Measurements from ENCODE around the gene FAM110A. TPM values are rescaled to one million over a fixed set of nuclear protein-coding genes. Genes with fewer than 3 reads are reported as not detected.
"Not testable (repeated sequence)": the region's sequence is repeated elsewhere in the genome, so short reads cannot be mapped to it uniquely, and the experiment has no call there.

FAM110A gene
- total RNA-seq, 1 donor from 2014 or later, result 2.9 TPM

DNA sequence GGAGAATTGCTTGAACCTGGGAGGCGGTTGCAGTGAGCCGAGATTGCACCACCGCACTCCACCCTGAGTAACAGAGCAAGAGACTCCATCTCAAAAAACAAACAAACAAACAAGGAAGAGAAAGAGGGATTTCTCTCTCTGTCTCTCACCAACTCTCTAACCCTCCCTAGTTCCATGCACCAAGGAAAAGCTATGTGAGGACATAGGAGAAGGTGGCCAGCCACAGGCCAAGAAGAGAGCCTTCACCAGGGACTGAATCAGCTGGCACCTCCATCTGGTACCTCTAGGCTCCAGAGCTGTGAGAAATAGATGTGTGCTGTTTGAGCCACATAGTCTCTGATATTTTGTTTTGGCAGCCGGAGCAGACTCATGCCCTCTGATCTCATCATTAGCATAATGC lies 9.0 kb upstream of the FAM110A start:
- DNase-seq, result no peak

DNA sequence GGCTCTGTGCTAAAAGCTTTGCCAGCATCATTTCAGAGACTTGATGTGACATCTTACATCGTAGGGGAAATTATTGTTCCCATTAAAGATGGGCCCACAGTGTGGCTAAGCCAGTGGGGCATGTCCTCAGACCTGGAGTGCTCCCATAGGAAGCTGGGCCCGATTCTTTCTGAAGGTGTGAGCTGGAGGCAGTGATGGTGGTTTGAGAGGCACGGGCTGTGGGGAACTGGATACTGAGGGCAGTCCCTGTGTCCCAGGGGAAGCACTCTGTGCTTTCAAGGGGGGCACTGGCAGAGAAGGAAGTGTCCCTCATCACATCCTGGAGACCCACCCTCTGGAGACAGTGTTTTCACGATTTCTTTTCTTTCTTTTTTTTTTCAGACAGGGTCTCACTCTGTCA lies 8.6 kb upstream of the FAM110A start:
- DNase-seq, result no peak

DNA sequence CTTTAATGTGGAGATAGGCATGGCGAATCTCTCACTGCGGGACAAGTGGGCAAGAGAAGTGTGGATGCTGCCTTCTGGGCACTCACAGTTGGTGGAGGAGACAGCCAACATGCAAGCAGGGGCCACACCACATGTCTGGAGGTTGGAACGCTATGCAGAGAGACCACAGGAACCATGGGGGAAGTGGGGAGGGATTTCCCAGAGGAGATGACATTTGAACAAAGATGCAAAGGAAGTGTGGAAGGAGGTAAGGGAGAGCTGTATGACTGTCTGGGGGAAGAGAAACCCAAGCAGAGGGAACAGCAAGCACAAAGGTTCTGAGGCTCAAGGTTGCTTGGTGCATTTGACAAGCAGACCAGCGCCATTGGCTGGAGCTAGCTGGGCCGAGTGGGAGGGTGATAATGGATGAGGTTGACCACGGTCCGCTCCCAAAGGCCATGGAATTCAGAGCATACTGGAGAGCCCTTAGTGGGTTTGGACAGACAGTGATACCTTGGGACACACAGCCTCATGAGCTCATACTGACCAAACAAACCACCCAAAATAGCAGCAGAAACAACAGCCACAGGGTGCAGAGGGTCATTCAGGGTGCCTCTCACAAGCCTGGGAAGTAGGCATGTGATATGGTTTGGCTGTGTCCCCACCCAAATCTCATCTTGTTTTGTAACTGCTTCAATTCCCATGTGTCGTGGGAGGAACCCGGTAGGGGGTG lies 7.6 kb upstream of the FAM110A start:
- no peak for DNase-seq

DNA sequence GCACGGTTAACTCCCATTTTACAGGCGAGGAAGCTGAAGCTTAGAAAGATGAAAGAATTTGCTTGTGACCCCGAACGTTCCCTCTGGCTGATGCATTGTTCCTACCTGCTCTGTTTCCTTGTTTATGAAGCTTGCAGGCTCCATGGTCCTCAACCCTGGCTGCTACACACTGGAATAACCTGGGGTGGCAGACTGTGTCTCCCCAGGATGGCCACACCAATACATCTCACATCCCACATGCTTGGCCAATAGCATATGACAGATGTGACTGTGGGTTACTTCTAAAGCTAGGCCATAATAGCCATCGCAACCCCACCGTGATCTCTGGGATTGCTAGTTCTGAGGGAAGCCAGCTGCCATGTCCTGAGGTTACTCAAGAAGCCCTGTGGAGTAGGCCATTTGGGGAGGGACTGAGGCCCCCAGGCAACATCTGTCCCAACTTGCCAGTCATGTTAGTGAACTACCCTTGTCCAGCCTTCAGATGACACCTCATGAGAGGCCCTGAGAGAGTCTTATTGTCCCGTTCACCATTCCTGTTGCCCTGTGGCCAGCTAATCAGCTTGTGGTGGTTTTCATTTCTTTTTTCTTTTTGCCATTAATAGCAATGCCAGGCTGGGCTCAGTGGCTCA lies 6.7 kb upstream of the FAM110A start:
- DNase-seq, result no peak

DNA sequence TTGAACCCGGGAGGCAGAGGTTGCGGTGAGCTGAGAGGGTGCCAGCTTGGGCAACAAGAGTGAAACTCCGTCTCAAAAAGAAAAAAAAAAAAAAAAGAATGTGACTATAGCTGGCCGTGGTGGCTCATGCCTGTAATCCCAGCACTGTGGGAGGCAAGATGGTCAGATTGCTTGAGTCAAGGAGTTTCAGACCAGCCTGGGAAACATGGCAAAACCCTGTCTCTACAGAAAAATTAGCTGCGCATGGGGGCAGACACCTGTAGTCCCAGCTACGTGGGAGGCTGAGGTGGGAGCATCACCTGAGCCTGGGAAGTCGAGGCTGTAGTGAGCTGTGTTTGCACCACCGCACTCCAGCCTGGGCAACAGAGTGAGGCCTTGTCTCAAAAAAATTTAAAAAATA lies 5.5 kb upstream of the FAM110A start:
- DNase-seq, result not testable (repeated sequence)

DNA sequence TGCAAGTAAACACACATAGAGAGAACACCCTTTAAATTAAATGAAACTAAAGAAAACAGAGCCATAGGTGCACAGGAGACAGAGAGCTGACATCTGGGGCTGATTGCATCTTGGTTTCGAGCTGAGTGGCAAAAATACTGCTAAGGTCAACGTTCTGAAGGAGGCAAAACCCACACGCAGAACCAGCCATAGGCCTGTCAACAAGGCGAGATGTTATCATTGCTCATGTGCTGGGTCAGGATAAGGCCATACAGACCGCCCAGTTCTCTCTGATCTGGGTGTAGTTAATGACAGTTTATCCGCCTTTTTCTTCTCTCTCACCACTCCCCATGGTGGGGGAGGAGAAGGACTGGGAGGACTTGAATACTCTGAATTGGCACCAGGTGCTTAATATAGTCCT lies 4.5 kb upstream of the FAM110A start:
- no peak for DNase-seq

DNA sequence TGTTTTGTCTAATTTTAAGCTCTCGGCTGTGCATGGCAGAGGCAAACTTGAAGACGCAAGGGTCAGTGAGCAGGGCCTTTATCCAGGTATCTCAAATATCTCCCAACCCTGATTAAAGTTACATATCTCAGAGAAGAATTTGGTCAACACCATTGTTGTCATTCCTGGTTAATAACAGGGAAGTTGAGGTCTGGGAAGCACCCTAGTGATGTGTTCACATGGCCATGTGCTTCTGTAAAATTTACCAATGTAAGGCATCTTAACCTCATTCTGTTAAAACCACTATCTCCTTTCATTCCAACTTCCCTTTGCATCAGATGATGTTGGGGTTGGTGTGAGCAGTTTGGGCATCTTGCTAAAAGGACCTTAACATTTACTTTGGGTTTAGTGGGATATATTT lies 4.0 kb upstream of the FAM110A start:
- no peak for DNase-seq

DNA sequence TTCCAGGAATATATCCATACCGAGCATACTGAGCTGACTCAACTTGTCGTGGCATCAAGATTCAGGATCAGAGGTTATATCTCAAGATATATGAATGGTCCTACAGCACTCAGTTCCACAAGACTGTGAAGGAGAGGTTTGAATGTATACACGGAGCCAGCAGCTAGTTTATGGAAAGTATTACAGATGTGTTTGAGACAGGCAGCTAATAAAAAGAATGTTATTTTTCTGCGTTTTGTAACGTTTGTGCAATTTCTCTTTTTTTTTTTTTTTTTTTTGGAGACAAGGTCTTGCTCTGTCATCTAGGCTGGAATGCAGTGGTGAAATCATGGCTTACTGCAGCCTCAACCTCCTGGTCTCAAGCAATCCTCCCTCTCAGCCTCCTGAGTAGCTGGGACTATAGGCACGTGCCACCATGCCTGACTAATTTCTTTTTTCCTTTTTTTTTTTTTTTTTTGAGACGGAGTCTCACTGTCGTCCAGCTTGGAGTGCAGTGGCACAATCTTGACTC lies 3.4 kb upstream of the FAM110A start:
- no peak for DNase-seq

DNA sequence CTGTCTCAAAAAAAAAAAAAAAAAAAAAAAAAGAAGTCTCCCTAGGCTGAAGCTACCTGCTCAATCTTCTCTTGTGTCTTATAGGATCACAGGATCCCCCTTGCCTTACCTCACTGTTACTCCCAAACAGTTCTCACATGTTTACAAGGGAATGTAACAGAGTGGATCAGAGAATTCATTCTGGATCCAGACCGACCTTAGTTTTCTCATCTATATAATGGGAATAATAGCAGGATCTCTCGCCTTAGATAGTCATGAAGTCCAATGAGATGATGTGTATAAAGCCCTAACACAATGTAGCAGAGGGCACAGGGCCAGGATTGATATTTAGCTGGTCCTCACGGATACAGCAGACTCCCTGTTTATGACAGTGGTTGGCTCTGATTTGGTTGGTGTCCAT lies 2.3 kb upstream of the FAM110A start:
- DNase-seq, result no peak

DNA sequence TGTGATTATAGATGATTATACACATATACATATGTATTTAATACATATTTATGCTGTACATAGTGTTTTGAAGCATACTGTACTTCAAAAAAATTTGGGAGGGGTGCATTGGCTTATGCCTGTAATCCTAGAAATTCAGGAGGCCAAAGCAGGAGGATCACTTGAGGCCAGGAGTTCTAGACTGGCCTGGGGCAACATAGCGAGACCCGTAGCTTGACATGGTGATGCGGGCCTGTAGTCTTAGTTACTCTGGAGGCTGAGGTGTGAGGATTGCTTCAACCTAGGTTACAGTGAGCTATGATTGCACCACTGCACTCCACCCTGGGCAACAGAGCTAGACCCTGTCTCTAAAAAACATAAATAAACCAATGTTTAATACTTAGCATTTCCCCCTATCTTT lies 1.6 kb upstream of the FAM110A start:
- no peak for DNase-seq

DNA sequence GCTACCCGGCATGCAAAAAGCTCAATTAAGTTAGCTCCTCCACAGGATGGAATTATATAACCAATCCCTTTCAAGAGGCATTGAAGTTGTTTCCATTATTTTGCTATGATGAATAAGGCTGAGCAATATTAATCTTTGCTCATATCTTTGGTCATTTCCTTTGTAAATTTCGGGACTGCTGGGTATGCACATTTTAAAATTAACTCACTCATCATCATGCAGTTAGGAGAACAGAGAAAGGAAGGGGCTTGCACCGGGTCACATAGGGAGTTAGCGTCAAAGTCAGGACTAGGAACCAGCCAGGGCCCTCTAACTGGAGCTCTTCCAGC lies 430 bp upstream of the FAM110A start:
- DNase-seq, result no peak

DNA sequence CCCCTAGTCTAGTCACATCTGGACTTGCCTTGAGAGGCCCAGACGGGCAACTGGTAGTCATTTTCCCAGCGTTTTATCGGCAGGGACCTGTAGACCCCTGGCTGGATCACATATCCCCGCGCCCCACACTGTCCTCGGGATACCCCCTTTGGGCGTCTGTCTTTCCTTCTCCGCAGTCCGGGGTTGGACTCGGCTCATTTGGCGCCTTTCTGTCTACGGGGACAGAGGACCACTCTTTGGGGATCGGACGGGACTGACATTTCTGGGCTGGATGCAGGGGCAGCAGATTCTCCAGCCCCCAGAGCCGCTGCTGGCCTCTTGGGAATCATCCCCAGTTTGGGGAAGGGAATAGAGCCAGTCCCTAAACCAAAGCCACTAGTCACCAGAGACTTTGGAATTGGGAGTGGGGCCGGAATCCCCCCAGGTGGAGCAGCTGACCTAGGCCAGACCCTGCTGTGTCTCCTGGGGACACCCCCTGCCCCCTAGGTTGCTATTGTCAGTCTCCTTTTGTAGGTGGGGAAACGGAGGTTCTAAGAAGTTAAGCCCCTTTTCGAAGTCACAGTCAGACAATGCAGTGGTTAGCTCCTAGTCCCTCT lies 734 bp downstream of the FAM110A start:
- no peak for DNase-seq

DNA sequence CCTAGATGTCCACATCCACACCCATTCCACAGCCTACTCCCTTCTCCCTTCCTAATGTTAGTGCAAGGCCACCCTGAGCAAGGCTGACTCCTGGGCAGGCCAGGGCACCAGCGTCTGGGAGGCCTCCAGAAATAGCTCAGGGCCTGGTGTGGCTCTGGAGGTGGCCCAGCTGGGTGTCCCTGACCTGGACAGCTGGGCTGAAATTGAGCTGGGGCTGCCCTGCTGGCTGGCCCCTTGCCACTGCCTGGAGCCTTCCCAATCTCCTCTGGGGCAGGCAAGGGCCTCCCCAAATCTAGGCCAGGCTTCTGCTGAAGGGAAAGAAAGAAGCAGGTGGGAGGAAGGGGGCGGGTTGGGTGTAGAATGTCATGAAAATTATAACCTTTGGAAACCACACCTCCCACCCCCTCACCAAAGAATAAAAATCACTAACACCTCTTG lies 2.1 kb downstream of the FAM110A start:
- DNase-seq, result no peak

DNA sequence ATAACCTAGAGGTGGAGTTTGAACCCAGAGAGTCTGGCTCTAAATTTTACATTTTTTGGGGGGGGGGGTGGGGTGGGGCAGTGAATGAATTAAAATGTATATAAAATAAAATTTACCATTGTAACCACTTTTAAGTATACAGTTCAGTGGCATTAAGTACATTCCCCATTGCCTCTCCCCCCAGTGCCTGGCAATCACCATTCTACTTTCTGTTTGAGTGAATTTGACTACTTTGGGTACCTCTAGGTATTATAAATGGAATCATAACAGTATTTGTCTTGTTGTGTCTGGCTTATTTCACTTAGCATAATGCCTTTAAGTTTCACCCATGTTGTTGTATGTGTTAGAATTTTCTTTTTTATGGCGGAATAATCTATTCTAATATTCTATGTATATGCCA lies 2.7 kb downstream of the FAM110A start:
- no peak for DNase-seq

DNA sequence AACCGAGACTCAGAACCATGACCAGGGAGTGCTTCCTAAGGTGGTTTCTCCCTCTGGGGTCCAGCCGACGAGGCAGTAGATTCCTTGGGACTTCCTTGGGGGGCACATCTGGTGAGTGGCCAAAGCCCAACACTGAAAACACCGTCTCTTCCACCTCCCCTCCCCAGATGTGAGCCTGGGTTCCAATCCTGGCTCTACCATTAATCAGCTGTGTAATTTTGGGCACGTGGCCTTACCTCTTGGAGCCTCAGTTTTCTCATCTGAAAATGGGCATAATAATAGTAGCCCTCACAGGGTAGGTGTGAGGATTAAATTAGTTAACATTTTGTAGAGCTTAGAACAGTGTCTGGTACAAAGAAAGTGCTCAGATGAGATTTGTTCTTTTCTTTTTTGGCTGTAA lies 5.5 kb downstream of the FAM110A start:
- no peak for DNase-seq

DNA sequence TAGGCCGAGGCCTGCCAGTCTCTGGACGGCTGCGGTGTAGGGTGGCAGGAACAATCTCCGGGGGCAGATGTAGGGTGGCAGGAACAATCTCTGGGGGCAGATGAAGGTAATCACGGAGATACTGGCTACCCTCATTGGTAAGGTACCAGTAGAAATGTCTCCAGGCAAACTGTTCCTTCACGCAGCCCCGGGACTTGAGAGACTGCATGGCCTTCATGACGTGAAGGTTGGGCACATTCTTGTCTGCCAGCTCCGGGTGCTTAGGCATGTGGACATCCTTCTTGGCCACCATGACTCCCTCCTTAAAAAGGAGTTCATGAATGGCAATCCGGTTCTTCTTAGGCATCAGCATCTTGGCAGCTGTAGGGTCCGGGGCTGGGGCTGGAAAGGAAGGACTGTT lies 6.1 kb downstream of the FAM110A start:
- DNase-seq, result no peak

DNA sequence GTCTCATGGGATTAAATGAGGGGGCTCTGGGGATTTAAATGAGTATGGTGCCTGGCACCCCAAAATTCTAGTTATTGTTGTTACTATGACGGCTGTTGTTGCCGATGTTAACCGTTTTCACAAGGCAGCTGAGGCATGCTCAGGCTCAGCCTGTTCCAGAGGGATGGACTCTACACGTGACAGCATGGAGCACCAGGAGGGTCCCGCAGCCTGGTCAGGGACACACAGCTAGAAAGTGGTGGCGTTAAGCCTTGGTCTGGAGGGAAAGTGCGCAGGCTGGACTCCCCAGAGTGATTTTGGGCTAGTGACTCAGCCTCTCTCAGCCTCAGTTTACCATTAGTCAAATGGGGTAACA lies 7.0 kb downstream of the FAM110A start:
- no peak for DNase-seq

DNA sequence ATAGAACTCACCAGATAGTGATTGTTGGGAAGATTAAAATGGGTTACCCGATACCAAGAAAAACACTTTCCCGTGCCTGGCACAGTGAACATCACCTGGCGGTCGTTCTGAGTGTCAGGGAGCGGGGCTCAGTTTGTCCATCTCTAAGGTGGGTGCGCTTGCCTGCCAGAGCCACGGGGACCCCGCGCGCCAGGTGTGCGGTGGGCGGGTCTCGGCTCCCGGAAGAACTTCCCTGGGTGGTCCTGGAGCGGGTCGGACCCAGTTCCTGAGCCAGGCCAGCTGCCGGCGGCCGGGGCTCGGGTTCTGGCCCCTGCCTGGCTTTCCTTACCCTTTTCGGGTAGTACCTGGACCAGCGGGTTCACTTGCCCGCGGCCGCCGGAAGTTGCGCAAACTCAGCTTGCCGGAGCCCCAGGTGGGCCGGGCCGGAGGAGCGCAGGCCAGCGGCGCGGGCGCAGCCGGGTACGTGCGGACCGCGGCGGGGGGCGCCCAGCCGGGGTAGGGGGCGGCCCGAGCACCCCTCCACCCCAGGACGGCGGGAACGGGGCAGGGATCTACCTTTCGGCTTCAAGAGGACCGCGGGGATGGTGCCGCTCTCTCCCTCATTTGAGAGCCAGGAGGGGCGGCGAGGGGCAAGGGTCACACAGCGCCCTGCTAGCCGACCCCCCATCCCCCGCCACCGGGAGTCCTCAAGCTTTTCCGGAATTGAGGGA lies 7.5 kb downstream of the FAM110A start:
- no peak for DNase-seq

DNA sequence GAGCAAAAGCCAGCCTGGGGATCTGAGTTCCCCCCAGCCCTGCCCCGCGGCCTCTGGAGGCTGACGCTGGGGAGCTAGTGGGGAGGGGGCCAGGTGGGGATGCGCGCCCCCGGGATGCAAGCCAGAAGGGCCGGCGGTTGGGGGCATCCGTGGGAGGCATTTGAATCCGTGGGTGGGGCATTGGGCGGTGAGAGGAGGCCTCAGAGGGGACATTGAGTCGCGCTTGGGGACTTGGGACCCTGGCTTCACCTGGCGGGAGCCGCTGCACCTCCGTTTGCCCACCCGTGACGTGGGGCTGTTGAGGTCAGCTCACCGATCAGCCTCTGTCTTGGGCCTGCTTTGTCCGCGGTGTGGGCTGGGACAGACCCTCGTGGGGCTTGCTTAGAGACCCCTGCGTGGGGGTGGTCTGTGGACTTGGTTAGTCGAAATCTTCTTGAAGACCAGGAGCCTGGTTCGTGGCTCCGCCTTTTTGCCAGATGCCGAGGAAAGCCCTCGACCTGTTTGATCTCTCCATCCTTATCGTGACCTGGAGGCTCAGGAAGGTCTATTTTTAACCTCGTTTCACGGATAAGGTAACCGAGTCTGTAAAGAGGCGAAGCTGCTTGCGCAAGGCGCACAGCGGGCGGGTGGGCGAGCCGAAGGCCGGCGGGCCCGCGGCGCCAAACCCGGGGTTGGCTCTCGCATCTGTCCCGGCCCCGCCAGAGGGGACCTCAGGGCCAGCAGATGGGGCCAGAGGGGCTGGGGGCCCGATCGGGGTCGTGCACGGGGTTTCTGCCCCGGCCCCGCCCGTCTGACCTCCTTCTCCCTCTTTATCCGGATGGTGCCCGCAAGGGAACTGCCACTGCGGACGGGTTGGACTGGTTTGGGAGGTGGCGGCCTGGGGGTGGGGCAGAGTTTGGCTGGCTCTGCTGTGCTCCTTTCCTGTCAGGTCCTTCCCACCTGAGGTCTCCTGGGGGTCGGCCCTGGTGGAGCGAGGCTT lies 8.3 kb downstream of the FAM110A start:
- DNase-seq, result no peak

DNA sequence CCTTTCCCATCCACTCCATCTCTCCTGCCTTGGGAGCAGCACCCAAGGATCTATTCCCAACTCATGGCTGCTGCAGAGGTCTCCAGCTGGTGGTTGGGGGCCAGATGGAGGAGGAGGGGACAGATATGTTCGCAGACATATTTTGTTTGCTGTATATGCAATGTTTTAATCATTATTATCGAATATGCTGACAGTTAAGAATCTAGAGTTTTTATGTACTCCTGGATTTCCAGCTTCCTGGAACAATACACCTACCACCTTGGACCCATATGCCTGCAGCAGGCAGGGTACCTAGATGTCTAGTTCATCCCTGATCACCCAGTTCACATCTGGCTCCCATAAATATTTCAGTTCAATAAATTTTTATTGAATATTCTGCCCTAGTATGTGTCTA lies 9.0 kb downstream of the FAM110A start:
- no peak for DNase-seq

DNA sequence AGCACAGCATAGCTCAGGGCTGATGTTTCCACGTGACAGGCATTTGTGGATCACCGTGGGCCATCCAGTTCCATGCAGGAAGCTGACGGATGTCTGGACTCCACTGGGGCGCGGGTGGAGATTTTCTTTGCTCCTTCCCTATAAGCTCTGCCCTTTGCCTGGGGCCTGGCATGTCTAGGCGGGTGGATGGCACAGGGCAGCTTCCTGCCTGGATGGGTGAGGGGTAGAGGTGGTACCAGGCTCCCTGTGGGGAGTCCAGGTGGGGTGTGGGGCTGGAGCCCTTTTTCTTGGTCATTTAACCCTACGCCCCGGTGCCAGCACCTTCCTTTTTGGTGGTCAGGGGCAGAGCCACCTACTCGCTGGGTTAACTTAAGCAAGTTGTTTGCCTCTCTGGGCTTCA lies 10.4 kb downstream of the FAM110A start:
- no peak for DNase-seq

DNA sequence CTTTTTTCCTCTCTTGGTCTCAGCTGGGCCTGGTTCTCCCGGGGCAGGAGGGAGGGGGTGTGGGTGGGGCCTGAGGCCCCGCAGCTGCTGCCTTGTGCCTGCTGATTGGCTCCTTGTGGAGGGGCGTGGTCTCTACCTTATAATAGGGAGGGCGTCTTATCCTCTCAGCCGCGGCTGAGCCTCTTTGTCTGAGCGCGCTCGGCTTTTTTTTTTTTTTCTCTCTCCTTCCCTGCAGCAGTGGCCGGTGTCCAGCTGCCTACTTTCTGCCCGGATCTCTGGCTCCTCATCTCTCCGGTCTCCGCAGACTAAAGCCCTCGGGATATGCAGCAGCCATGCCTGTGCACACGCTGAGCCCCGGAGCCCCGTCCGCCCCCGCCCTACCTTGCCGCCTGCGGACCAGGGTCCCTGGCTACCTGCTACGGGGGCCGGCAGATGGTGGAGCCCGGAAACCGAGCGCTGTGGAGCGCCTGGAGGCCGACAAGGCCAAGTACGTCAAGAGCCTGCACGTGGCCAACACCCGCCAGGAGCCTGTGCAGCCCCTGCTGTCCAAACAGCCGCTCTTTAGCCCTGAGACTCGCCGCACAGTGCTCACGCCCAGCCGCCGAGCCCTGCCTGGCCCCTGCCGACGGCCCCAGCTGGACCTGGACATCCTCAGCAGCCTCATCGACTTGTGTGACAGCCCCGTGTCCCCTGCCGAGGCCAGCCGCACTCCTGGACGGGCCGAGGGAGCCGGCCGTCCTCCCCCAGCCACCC lies 11.1 kb downstream of the FAM110A start:
- DNase-seq, result peak; percentile 89

Measured in dermis blood vessel endothelial cell (primary cell).